ENCODE measurements around the gene DDX43. TPM values are rescaled to one million over a fixed set of nuclear protein-coding genes. Genes with fewer than 3 reads are reported as not detected.
"Not testable (repeated sequence)": the region's sequence is repeated elsewhere in the genome, so short reads cannot be mapped to it uniquely, and the experiment has no call there.

Gene DDX43
- total RNA-seq = 0.14 and 0.33 TPM in 2 replicates

GRCh38 chr6:73394577-73395354 lies at the start of gene DDX43:
Gene DDX43 (plus strand): TSS chr6:73394828. CDS start chr6:73394906, 78 bp downstream.
- DNase-seq (ENCODE audit: low read depth, low spot score) = no peak

- DNase-seq (ENCODE audit: low read depth, low spot score) = no peak
Measured at GRCh38 chr6:73348550-73349204, 46.0 kb upstream of the DDX43 start.

- no peak for DNase-seq (ENCODE audit: low read depth, low spot score)
Measured at GRCh38 chr6:73349311-73349710, 45.3 kb upstream of the DDX43 start.

- DNase-seq (ENCODE audit: low read depth, low spot score) = no peak
Measured at GRCh38 chr6:73353636-73354593, 40.7 kb upstream of the DDX43 start, which contains the start of gene DPPA5. Gene DPPA5 (minus strand): TSS chr6:73354276. CDS start chr6:73354225, 51 bp downstream.

- no peak for DNase-seq (ENCODE audit: low read depth, low spot score)
Measured at GRCh38 chr6:73362358-73362757, 32.3 kb upstream of the DDX43 start, which contains the start of gene KHDC3L. Gene KHDC3L (plus strand): TSS chr6:73362658. CDS start chr6:73362730, 72 bp downstream.

- DNase-seq (ENCODE audit: low read depth, low spot score) = no peak
Measured at GRCh38 chr6:73362869-73363536, 31.6 kb upstream of the DDX43 start.

- DNase-seq (ENCODE audit: low read depth, low spot score) = no peak
Measured at GRCh38 chr6:73363537-73363875, 31.1 kb upstream of the DDX43 start.

GRCh38 chr6:73364121-73364520 lies 30.5 kb upstream of the DDX43 start:
- no peak for DNase-seq (ENCODE audit: low read depth, low spot score)

- no peak for DNase-seq (ENCODE audit: low read depth, low spot score)
Measured at GRCh38 chr6:73364549-73364948, 30.1 kb upstream of the DDX43 start.

GRCh38 chr6:73367761-73368355 lies 26.8 kb upstream of the DDX43 start:
- DNase-seq (ENCODE audit: low read depth, low spot score) = no peak

GRCh38 chr6:73368675-73369074 lies 26.0 kb upstream of the DDX43 start:
- DNase-seq (ENCODE audit: low read depth, low spot score) = no peak

GRCh38 chr6:73369157-73369556 lies 25.5 kb upstream of the DDX43 start:
- DNase-seq (ENCODE audit: low read depth, low spot score) = no peak

GRCh38 chr6:73369563-73369962 lies 25.1 kb upstream of the DDX43 start, which contains the start of gene OOEP:
Gene OOEP (minus strand): TSS chr6:73369897. CDS start chr6:73369792, 105 bp downstream.
- no peak for DNase-seq (ENCODE audit: low read depth, low spot score)

- no peak for DNase-seq (ENCODE audit: low read depth, low spot score)
Measured at GRCh38 chr6:73371984-73372383, 22.6 kb upstream of the DDX43 start.

- DNase-seq (ENCODE audit: low read depth, low spot score) = no peak
Measured at GRCh38 chr6:73372516-73372915, 22.1 kb upstream of the DDX43 start.

- DNase-seq (ENCODE audit: low read depth, low spot score) = no peak
Measured at GRCh38 chr6:73375216-73375615, 19.4 kb upstream of the DDX43 start.

- no peak for DNase-seq (ENCODE audit: low read depth, low spot score)
Measured at GRCh38 chr6:73377225-73377624, 17.4 kb upstream of the DDX43 start.

- DNase-seq (ENCODE audit: low read depth, low spot score) = not testable (repeated sequence)
Measured at GRCh38 chr6:73381531-73381930, 13.1 kb upstream of the DDX43 start.

- no peak for DNase-seq (ENCODE audit: low read depth, low spot score)
Measured at GRCh38 chr6:73382462-73383113, 12.0 kb upstream of the DDX43 start.

- no peak for DNase-seq (ENCODE audit: low read depth, low spot score)
Measured at GRCh38 chr6:73388433-73388799, 6.2 kb upstream of the DDX43 start.
